Embryonic facial prominence (tissue), 1 donor: ENCODE data around the gene PIP5K1B.

Experiments
- DNase-seq: peaks from one replicate; pipeline ENCODE4 v3.0.0-alpha.2; 2016; ENCODE audit errors: extremely low spot score

PIP5K1B gene

DNA sequence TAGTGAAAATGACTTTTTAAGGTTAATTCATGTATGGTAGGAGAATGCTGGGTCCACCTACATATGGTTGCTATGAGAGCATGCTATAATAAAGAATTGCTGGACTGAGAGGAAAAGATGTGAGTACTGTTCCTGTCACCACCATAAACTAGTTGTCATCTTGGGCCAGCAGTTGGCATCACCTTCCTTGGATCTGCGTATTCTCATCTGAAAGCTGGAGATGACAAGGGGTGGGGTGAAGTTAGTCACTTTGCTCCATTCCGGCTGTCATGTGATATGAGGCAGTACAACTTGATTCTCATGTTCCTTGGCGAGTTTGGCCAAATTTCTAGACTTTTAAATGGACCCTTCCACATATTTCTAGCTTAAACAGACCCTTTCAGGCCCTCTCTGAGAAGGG lies 33.3 kb downstream of the PIP5K1B start:
- no peak for DNase-seq

DNA sequence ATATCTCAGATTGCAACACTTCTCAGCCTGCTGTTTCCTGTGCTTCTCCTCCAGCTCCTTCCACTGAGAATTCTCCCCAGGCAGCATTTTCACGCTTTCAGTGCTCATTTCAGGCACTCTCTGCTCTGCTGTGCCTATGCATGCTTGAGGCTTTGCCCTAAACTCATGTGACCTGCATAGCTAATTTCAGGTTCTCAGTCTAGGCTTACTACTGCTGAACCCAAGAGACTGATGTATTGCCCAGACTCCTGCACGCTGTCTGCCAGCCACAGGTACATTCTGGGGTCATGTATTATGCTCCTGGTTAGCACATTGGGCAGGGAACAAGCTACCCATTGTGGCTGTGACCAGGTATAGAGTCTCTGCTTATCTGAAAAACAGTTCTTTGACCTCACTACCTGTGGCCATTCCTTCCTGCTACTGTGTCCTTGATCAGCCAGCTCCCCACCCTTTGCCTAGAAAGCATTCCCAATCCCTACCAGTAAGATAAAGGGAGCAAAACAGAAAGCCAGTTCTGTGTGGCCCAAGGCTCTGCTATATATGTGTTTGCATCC lies 34.7 kb downstream of the PIP5K1B start:
- no peak for DNase-seq

DNA sequence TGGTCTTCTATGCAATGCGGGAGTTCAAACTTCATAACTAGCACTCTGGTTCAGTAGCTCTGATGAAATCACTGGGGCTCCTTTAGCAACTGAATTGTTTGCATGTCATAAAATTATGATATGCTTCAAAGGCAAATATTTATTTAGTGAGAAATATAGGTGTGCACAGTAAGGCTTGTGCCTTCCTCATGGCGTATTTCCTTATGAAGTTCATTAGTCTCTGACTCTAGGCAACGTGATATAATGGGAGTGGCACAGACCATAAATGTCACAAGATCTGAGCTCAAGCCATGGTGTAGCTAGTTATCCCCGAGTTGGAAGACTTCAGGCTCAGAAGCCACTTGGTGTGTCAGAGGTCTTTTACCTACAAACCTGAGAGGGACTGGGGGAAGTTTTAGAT lies 35.5 kb downstream of the PIP5K1B start:
- DNase-seq, result no peak

DNA sequence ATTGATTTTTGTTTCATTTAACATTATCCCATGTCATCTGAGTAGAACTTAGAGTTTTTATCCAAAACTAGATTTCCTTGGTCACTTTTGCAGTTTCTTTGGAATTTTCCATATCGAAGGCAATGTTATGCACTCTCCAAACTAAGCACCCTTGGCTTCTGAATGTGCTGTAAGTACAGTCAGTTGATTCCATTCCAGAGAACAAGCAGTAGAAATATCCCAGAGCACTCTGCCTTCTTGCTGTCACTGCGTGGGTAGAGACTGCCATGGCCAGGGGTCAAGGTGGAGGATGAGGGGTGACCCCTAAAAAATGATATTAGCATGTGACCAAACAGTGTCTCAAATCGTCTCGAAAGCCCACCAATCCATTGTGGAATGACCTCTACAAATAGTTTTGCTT lies 36.2 kb downstream of the PIP5K1B start:
- no peak for DNase-seq

DNA sequence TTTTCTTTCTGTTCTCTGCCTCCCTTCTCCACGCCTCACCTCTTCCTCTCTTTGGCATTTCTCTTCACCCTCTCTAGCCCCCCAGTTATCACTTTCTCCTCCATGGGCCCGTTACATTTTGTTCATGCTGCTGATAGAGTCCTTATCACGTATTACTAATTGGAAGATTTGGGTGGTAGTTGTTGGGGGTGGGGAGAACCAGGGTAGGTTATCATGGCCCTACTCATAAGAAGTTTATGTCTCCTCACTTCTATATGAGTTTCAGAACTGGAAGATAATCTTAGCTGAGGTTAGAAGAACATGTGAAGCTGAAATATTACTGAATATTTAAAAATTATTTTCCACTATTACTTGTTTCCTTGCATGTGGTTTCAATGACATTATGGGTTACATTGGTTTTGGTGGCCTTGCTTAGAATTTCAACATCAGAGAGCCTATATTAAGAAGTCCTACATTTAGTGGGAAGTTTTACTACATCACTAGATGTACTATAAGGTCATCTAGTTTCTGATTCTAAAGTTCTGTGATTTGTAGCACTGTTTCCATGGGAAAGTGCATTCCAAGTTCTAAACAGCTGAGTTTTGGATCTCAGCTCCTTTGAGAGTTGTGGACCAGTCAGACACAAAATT lies 36.8 kb downstream of the PIP5K1B start:
- DNase-seq, result no peak

DNA sequence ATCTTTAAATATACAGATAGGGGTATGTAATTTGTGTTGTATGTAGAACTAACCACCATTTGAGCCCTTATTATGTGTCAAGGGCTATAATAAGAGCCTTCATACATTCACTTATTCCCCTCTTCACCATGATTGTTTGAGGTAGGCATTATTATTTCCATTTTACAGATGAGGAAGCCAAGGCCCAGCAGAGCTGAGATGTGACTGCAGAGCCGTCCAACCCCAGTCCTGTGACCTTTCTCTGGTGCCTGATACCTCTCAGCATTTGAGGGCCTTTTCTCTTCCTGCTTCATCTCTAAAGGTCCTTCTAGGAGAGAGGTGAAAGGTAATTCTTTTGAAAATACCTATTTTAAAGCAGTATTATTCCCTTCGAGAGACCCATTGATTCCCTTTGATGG lies 37.3 kb downstream of the PIP5K1B start:
- no peak for DNase-seq

DNA sequence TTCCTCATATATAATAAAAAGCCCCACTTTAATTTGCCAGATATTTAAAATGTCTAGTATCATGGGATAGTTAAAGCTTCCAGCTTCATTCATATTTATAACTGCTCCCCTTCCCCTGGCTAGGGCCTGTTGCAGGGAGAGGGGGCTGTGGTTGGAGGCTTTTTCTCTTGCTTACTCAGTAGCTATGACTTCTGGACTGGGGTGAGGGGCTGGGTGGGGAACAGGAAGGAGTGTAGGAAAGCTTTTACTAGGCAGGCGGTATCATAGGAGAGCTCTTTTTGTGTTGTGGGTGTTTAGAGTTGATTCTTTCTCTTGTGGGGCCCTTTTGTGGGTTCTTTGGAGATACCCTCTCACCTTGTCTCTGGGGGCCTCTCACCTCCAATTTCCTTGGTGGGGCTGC lies 39.4 kb downstream of the PIP5K1B start:
- DNase-seq, result no peak

DNA sequence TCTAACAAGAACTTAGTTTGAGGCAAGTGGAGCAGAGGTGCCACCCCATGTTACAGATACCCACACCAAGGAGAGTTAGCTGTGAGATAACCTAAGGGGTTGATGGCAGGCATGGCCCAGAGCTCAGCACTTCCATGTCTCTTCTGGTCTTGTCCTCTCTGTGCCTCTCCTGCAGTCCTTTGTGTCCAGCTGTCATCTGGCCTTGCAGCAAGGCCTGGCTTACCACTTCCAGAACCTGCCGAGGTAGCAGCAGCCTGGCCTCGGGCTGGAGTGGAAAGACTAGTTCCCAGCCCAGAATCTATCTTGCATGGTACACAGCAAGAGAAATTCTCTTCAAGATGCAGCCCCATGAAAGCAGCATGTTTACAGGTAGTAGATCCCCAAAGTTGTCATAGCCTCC lies 41.5 kb downstream of the PIP5K1B start:
- no peak for DNase-seq

DNA sequence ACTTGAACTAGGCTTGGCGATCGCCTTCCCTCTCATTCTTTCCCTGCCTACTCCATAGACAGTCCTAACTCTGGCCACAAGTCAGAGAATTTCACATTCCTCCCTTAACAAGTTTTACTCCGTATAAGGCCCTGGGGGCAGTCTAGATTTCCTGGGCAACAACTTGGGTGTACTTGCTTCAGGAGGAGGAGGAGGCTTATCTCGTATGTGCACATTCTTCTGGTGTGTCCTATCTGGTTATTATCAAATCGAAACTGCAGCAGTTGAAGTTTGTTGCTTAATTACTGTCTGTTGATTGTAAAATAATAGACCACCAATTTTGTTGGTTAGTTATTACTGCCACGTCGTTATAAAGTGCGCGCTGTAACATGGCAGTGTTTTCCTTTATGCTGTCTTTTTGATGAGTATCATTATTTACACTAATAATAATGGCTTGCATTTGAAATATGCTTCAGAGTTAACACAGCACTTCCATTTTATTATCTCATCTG lies 42.0 kb downstream of the PIP5K1B start:
- DNase-seq, result no peak

DNA sequence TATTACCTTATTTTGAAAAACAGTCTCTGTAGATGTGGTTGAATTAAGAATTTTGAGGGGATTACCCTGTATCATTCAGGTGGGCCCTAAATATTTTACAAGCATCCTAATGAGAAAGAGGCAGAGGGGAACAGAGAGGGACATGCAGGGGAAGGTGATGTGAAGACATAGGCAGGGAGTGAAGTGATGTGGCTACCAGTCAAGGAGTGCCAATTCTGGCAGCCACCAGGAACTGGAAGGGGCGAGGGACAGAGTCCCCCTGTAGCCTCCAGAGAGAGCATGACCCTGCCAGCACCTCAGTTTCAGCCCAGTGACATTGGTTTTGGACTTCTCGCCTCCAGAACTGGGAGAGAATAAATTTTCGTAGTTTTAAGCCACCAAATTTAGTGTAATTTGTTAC lies 44.1 kb downstream of the PIP5K1B start:
- DNase-seq, result no peak

DNA sequence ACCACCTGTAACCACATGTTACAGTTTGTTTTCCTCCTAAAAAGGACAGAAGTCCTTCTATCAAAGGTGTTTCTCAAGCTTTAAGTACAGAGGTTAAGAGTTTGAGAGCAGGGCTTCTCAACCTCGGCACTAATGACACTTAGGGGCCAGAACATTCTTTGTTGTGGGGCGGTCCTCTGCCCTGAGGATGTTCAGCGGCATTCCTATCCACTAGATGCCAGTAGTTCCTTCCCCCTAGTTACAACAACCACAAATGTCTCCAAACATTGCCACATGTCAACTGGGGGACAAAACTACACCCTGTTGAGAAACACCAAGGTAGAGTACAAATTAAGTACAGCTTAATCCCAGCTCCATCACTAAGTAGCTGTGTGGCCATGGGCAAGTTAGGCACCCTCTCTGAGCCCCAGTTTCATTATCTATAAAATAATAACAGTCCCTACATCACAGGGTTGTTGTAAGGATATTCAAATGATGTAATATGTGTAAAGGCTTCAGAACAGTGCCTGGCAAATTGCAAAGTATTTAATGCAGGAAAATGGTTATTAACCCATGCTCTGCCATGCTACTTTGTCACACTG lies 44.6 kb downstream of the PIP5K1B start:
- DNase-seq, result peak; percentile 16

DNA sequence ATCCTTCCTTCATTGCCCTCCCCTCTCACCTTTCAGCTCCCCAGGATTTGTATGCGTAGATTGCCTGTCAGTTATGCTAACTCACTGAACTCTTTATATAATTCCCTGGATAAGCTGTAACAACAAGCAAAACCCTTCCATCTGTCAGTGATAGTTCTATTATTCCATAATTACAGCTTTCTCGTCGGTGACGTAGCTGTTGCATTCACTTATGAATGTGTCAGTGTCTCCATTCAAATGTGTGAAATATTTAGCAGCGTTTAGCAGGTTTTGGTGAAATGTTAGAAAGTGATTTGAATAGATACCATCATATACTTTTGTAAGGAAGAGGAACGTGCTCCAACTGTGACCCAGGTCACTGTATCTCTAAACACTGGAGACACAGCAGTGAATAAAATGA lies 45.2 kb downstream of the PIP5K1B start:
- DNase-seq, result peak; percentile 7

DNA sequence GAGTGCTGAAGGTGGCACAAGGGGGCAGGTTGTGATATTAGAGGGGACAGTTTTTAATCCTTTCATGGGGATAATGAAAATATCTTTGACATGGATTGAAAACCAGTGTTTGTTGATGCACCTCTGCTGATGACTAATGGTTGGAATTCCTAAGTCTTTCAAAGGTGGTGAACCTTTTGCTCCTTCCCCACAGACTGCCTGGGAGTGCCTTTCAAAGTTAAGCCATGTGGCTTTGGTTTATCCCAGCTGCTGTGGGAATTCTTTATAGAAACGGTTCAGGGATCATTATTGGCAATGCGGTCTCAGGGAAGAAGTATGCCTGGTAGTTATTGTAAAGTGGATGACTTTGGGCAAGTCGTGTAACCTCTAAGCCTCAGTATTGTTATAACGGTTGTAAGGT lies 45.7 kb downstream of the PIP5K1B start:
- DNase-seq, result no peak

DNA sequence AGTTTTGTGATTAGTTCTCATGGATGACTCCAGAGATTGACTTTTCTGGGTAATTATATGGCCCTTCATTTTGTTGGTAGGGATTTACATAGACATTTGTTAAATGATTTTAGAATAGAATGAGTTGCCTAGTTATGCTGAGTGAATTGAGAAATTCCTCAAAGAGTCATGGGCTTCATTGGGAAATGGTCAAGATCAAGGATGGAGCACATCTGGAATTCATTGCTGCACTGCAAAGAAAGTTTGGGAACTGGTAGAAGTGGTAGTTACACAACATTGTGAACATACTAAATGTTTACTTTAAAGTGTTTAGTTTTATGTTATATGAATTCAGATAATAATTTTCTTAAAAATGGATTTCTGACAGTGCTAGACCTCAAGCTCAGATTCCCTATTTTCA lies 46.5 kb downstream of the PIP5K1B start:
- DNase-seq, result no peak

DNA sequence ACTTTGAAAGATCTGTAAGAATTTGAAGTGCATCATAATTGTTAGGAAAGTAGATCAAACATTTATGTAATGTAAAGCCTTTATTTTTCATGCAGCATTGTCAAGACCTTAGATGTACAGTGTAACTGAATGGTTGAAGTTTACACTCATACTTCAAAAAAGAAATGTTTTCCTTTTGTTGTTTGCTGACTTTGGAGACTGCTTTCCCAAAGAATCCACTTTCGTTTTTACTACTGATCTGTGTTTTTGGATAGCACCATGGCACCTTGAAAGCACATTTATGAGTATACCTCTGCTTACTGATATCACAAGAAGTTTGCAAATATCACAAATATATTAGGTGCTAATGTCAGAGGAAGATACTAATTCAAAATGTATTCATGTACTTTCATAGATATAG lies 50.0 kb downstream of the PIP5K1B start:
- no peak for DNase-seq

DNA sequence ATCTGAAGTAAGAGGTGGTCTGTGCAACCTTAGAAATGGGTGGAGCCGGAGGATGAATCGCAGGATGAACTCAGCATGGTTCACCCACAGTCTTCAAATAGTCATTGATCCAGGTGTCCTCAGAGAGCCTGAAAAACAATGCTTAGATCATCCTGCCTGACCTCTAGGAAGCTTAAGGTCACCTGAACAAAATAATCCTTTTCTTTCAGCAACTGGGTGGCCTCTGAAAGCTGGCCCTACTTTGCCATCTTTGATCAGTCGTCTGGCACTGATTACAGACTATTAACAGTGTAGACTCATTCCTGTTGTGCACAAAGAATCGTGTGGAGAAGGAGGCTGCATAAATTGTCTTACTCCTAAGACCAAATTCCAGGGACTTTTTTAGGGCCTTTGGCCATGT lies 50.7 kb downstream of the PIP5K1B start:
- DNase-seq, result no peak

DNA sequence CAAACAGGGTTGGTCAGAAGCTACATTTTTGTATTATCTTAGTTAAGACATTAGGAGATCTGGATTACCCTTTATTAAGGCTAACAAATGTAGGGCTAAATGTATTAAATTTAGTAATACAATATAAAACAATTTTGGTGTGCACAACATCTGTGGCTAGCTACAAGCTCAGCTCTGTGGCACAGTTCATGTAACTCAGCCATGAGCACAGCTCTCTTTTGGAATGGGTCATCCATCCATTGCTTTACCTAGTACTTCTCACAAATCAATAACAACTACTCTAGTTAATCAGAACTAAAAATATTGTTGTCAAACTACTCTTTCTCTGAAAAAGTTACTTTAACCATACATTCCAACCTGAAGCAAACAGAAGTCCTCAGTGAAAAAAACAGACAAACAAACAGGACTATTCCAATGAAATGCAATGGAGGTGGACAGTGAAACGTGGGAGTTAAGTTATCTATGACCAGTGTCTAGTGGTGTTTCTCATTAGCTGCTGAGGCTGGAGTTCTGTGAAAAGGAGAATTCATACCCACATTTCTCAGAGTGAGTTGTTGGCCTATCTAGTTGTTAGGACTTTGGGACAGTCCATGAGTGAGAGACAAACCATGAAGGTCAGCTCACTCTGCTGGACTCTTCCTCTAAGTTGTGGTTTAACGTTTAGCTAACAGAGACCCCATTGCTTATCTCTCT lies 55.1 kb downstream of the PIP5K1B start:
- no peak for DNase-seq

DNA sequence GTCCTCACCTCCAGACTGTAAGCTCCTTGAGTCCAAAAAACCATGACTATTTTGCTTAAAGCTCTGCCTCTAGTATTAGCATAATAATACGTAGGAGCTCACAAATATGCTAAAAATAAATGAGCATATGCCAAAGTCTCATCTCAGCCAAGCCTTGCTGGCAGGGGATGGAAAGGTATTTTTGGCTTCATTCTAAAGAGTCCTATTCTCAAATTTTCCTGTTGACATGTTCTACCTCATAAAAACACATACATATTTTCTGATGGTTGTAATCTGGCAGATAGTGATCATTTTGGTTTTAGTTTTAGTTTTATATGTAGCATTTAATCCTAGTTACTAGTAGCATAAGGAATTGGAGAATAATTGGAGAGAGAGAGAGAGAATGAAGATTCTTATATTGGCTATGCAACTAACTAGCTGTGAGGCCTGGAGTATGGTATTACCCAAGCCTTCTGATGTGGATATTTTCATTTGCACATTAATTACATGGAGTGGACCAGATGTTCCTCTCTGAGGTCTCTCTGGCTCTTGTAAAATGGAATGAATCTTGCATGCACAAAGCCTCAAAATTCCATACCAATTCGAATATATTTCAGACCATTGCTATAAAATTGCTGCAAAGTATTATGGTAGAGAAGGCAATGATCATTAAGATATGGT lies 55.8 kb downstream of the PIP5K1B start:
- no peak for DNase-seq

DNA sequence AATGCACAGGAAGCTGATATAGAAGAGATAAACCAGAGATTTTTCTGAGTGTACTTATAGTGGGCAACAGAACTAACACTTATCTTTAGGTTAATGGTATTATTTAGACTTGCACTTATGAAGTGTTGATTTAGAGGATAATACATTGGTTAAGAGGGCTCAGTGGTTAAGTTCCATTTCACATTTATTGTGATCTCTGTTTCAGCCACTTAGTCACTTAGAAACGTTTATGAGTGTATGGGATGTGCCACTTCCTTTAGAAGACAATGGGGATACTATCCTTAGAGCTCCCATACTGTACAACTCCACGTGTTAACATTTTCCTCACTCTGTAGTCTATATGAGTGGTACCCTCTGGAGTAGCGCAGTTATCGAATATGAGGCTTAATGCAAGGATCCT lies 57.5 kb downstream of the PIP5K1B start:
- no peak for DNase-seq

DNA sequence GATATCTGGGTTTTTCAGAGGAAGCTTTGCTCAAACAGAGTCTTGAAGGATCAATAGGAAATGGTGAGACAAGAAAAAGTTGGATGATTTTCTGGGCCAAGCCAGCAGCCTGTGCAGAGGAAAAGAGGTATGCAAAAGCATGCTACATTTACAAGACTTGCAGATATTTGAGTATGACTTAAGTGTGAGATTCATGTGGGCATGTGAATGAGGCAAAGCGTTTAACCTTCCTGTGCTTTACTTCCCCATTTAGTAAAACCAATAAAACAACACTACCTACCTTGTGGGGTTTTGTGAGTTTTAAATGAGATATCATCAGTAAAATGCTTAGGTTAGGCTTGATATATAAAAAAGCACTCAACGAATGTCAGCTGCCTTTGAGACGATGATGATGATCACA lies 58.1 kb downstream of the PIP5K1B start:
- DNase-seq, result no peak

DNA sequence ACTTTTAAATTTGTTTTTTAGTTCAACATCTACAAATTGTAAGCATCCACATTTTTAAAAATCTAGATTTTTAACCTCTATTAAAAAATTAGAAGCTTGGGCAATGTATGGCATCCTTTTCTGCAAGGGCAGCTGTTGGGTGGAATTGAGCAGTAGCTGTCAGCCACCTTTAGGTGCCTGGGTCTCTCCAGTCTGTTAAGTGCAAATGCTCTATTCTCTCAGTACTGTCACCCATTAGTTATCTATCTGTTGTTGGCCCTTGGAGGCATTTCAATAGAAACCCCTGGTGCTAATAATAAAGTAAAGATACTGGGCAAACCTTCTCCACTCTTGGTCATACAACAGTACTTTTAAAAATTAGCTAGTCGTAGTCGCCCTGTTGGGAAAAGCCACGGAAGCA lies 63.6 kb downstream of the PIP5K1B start:
- DNase-seq, result no peak

DNA sequence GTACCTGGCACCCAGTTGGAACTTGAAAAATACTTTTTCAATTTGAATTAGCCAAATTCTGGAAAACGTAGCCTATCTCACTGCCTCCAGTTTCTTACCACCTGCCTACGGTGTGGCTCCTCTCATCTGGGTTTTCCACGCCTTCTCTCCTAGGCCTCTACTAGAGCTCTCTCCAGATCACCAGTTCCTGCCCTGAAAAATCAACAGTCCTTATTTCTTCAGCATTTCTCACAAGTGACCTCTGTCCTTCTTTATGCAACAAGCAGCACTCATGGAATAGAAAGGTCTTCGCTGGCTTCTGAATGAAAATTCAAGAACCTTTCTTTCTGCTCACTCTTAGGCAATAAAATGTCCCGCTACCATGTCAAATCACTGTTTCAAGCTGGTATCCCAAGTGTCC lies 64.8 kb downstream of the PIP5K1B start:
- DNase-seq, result no peak

DNA sequence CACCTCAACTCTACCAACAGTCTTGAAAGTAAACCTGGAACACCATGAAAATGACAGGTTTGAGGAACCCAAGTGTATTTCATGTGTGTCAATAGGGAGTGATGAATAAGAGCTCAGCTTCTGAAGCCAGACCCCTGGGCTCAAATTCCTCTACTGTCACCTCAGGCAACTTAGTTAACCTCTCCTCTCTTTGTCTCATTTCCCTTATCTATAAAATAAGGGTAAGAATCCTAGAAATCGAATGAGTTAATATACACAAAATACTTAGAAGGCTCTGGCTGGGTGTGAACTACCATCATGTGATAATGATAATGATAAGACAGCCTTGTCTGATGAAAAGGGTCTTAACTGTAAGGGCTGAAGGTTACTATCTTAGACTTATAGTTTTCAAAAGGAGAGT lies 66.3 kb downstream of the PIP5K1B start:
- no peak for DNase-seq
